ENCODE measurements around the gene RASA4. TPM values are rescaled to one million over a fixed set of nuclear protein-coding genes. Genes with fewer than 3 reads are reported as not detected.
"Not testable (repeated sequence)": the region's sequence is repeated elsewhere in the genome, so short reads cannot be mapped to it uniquely, and the experiment has no call there.

The RASA4 gene
- total RNA-seq: 13.6 and 18.9 TPM in 2 replicates
- long read RNA-seq, partial matches to known transcripts: 1 of 1 reads
- long read RNA-seq, other reads (novel, unspliced or antisense): 0 of 1 reads

- not testable (repeated sequence) for H3K27ac Mint-ChIP-seq (ENCODE audit: unreplicated experiment); DNase-seq (ENCODE audit: low read depth, low spot score); H3K9me3 Mint-ChIP-seq; H3K4me1 Mint-ChIP-seq; H3K27me3 Mint-ChIP-seq (ENCODE audit: low read depth); H3K36me3 Mint-ChIP-seq (ENCODE audit: low read depth); H3K4me3 Mint-ChIP-seq
Observed at GRCh38 chr7:102616507-102617125, at the start of gene RASA4. TSS of gene RASA4 (minus strand) at chr7:102616756. CDS start at chr7:102616689, 67 bp downstream.

GRCh38 chr7:102664765-102665164 lies 48.2 kb upstream of the RASA4 start:
- H3K4me3 Mint-ChIP-seq; H3K27me3 Mint-ChIP-seq (ENCODE audit: low read depth): not testable (repeated sequence)

GRCh38 chr7:102649924-102650323 lies 33.4 kb upstream of the RASA4 start, which contains the start of gene SPDYE2B:
TSS of gene SPDYE2B (plus strand) at chr7:102650319. CDS start at chr7:102652349, 2,030 bp downstream.
- DNase-seq (ENCODE audit: low read depth, low spot score); H3K4me1 Mint-ChIP-seq: not testable (repeated sequence)

More at GRCh38 chr7:102664765-102665164, 48.2 kb upstream of the RASA4 start:
- not testable (repeated sequence) for H3K9me3 Mint-ChIP-seq; H3K27ac Mint-ChIP-seq (ENCODE audit: unreplicated experiment); DNase-seq (ENCODE audit: low read depth, low spot score); H3K4me1 Mint-ChIP-seq; H3K36me3 Mint-ChIP-seq (ENCODE audit: low read depth)

GRCh38 chr7:102647813-102648212 lies 31.3 kb upstream of the RASA4 start:
- not testable (repeated sequence) for H3K36me3 Mint-ChIP-seq (ENCODE audit: low read depth); H3K4me3 Mint-ChIP-seq; H3K27ac Mint-ChIP-seq (ENCODE audit: unreplicated experiment); H3K9me3 Mint-ChIP-seq; H3K4me1 Mint-ChIP-seq; H3K27me3 Mint-ChIP-seq (ENCODE audit: low read depth); DNase-seq (ENCODE audit: low read depth, low spot score)

More at GRCh38 chr7:102649924-102650323, 33.4 kb upstream of the RASA4 start, which contains the start of gene SPDYE2B:
- not testable (repeated sequence) for H3K36me3 Mint-ChIP-seq (ENCODE audit: low read depth); H3K4me3 Mint-ChIP-seq; H3K27ac Mint-ChIP-seq (ENCODE audit: unreplicated experiment); H3K27me3 Mint-ChIP-seq (ENCODE audit: low read depth); H3K9me3 Mint-ChIP-seq

- not testable (repeated sequence) for H3K27me3 Mint-ChIP-seq (ENCODE audit: low read depth); H3K36me3 Mint-ChIP-seq (ENCODE audit: low read depth); H3K9me3 Mint-ChIP-seq; H3K4me1 Mint-ChIP-seq; DNase-seq (ENCODE audit: low read depth, low spot score); H3K27ac Mint-ChIP-seq (ENCODE audit: unreplicated experiment); H3K4me3 Mint-ChIP-seq
Observed at GRCh38 chr7:102643404-102643803, 26.8 kb upstream of the RASA4 start.

- H3K4me1 Mint-ChIP-seq; H3K27me3 Mint-ChIP-seq (ENCODE audit: low read depth); H3K36me3 Mint-ChIP-seq (ENCODE audit: low read depth); H3K27ac Mint-ChIP-seq (ENCODE audit: unreplicated experiment); DNase-seq (ENCODE audit: low read depth, low spot score); H3K9me3 Mint-ChIP-seq; H3K4me3 Mint-ChIP-seq: not testable (repeated sequence)
Observed at GRCh38 chr7:102642691-102643090, 26.1 kb upstream of the RASA4 start, which contains the start of gene UPK3BL1. TSS of gene UPK3BL1 (minus strand) at chr7:102642791. CDS start at chr7:102642741, 50 bp downstream.

GRCh38 chr7:102638848-102639247 lies 22.3 kb upstream of the RASA4 start:
- H3K4me1 Mint-ChIP-seq; H3K9me3 Mint-ChIP-seq; H3K27me3 Mint-ChIP-seq (ENCODE audit: low read depth); H3K27ac Mint-ChIP-seq (ENCODE audit: unreplicated experiment); H3K4me3 Mint-ChIP-seq; DNase-seq (ENCODE audit: low read depth, low spot score); H3K36me3 Mint-ChIP-seq (ENCODE audit: low read depth): not testable (repeated sequence)

GRCh38 chr7:102636956-102637355 lies 20.4 kb upstream of the RASA4 start:
- H3K27me3 Mint-ChIP-seq (ENCODE audit: low read depth): not testable (repeated sequence)

GRCh38 chr7:102635354-102635753 lies 18.8 kb upstream of the RASA4 start:
- not testable (repeated sequence) for H3K4me1 Mint-ChIP-seq; DNase-seq (ENCODE audit: low read depth, low spot score); H3K36me3 Mint-ChIP-seq (ENCODE audit: low read depth); H3K27me3 Mint-ChIP-seq (ENCODE audit: low read depth); H3K9me3 Mint-ChIP-seq; H3K27ac Mint-ChIP-seq (ENCODE audit: unreplicated experiment); H3K4me3 Mint-ChIP-seq

More at GRCh38 chr7:102636956-102637355, 20.4 kb upstream of the RASA4 start:
- not testable (repeated sequence) for H3K4me3 Mint-ChIP-seq; H3K4me1 Mint-ChIP-seq; H3K9me3 Mint-ChIP-seq; DNase-seq (ENCODE audit: low read depth, low spot score); H3K36me3 Mint-ChIP-seq (ENCODE audit: low read depth); H3K27ac Mint-ChIP-seq (ENCODE audit: unreplicated experiment)

GRCh38 chr7:102634299-102634698 lies 17.7 kb upstream of the RASA4 start:
- not testable (repeated sequence) for H3K4me3 Mint-ChIP-seq; H3K36me3 Mint-ChIP-seq (ENCODE audit: low read depth)

GRCh38 chr7:102630622-102631021 lies 14.1 kb upstream of the RASA4 start:
- not testable (repeated sequence) for H3K9me3 Mint-ChIP-seq; H3K36me3 Mint-ChIP-seq (ENCODE audit: low read depth); H3K27me3 Mint-ChIP-seq (ENCODE audit: low read depth); DNase-seq (ENCODE audit: low read depth, low spot score); H3K4me3 Mint-ChIP-seq; H3K27ac Mint-ChIP-seq (ENCODE audit: unreplicated experiment); H3K4me1 Mint-ChIP-seq

More at GRCh38 chr7:102634299-102634698, 17.7 kb upstream of the RASA4 start:
- H3K27me3 Mint-ChIP-seq (ENCODE audit: low read depth); H3K27ac Mint-ChIP-seq (ENCODE audit: unreplicated experiment); H3K9me3 Mint-ChIP-seq; DNase-seq (ENCODE audit: low read depth, low spot score); H3K4me1 Mint-ChIP-seq: not testable (repeated sequence)

GRCh38 chr7:102627271-102627904 lies 10.8 kb upstream of the RASA4 start:
- DNase-seq (ENCODE audit: low read depth, low spot score); H3K4me1 Mint-ChIP-seq; H3K9me3 Mint-ChIP-seq; H3K4me3 Mint-ChIP-seq; H3K27me3 Mint-ChIP-seq (ENCODE audit: low read depth); H3K27ac Mint-ChIP-seq (ENCODE audit: unreplicated experiment); H3K36me3 Mint-ChIP-seq (ENCODE audit: low read depth): not testable (repeated sequence)

- not testable (repeated sequence) for H3K4me3 Mint-ChIP-seq; H3K27me3 Mint-ChIP-seq (ENCODE audit: low read depth); H3K9me3 Mint-ChIP-seq; H3K4me1 Mint-ChIP-seq; H3K27ac Mint-ChIP-seq (ENCODE audit: unreplicated experiment); DNase-seq (ENCODE audit: low read depth, low spot score); H3K36me3 Mint-ChIP-seq (ENCODE audit: low read depth)
Observed at GRCh38 chr7:102618122-102618521, 1.6 kb upstream of the RASA4 start.

GRCh38 chr7:102615930-102616329 lies 626 bp downstream of the RASA4 start:
- not testable (repeated sequence) for H3K4me1 Mint-ChIP-seq; H3K27ac Mint-ChIP-seq (ENCODE audit: unreplicated experiment); DNase-seq (ENCODE audit: low read depth, low spot score); H3K27me3 Mint-ChIP-seq (ENCODE audit: low read depth); H3K4me3 Mint-ChIP-seq; H3K36me3 Mint-ChIP-seq (ENCODE audit: low read depth); H3K9me3 Mint-ChIP-seq

Measured in neural crest cell (in vitro differentiated cells).